Body of pancreas (tissue), 4 donors: Measurements from ENCODE around the gene MPP1.

Source experiments
- POLR2A ChIP-seq, 3 donors: fragments of 450-650 bp; IDR thresholded peaks; one replicate each; pipeline ENCODE4 v1.6.1; 2016; ENCODE audit warnings: antibody characterized with exemption in 3 of 3, mild to moderate bottlenecking in 2 of 3
- TF ChIP-seq, protein P1 (sequence below), 7 experiments: fragments of 450-650 bp in 4 of 7; fragments of 200-600 bp in 3 of 7; sonication (generic) in 3 of 7; IDR thresholded peaks; one replicate each; pipeline ENCODE4 v1.5.1; 2016 to 2019; ENCODE audit warnings: antibody characterized with exemption in 7 of 7

DNA sequence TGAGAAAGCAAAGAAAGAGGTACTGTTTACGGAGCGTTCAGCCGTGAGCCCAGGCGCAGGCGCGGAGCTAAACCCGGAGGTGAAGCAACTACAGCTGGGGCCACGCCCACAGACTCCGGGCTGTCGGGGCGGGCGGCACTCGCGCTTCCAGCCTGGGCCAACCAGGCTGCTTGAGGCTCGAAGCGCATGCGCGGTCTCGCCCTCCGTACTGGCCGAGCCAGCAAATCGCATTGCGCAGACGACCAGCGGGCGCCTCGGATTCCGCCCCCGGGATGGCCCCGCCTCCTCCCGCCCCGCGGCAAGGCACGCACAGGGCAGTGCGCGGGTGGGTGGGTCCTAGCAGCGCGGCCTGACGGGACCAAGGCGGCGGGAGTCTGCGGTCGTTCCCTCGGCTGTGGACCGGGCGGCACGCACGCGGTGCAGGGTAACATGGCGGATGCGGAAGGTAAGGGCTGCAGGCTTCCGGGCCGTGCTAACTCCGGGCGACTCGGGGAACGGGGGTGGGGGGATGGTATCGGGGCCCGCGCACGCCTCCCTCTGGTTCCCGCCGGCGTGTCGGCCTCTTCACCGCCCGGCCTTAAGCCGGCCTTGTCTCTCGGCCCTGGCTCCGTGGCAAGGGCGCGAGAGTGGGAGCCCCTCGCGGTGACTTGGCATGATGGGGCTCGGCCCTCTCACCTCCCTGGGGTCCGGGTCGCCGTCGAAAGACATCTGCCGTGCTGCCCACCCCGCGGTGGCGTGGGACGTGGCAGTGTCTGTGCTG, 42.6 kb downstream of the MPP1 start, which contains the start of gene DKC1:
- TF ChIP-seq, protein P1, sequence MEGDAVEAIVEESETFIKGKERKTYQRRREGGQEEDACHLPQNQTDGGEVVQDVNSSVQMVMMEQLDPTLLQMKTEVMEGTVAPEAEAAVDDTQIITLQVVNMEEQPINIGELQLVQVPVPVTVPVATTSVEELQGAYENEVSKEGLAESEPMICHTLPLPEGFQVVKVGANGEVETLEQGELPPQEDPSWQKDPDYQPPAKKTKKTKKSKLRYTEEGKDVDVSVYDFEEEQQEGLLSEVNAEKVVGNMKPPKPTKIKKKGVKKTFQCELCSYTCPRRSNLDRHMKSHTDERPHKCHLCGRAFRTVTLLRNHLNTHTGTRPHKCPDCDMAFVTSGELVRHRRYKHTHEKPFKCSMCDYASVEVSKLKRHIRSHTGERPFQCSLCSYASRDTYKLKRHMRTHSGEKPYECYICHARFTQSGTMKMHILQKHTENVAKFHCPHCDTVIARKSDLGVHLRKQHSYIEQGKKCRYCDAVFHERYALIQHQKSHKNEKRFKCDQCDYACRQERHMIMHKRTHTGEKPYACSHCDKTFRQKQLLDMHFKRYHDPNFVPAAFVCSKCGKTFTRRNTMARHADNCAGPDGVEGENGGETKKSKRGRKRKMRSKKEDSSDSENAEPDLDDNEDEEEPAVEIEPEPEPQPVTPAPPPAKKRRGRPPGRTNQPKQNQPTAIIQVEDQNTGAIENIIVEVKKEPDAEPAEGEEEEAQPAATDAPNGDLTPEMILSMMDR (IDR thresholded peaks at IDR 0.05): peak in 2 of 7 experiments; percentile 3 to 16
- peak; percentile 40 to 72 (median 63) for TF ChIP-seq POLR2A (IDR thresholded peaks at IDR 0.05)
